SK-N-SH (cell line): ENCODE results near the gene KLHDC8A. TPM values are rescaled to one million over a fixed set of nuclear protein-coding genes. Genes with fewer than 3 reads are reported as not detected.
A peak's percentile ranks its signal among the peaks of the same experiment; 100 is the strongest.

ENCODE experiments used
- CTCF ChIA-PET: fragments of 300-600, 350-600 bp; formaldehyde crosslinking; extraction: SDS; loops from one replicate; lab custom pipeline; 2021; lab: Yijun Ruan, JAX
- POLR2A ChIA-PET: fragments of 350-600 bp; sonication (Branson Sonifier 250); formaldehyde crosslinking; extraction: SDS; loops from one replicate; lab custom pipeline; 2020; ENCODE audit warnings: antibody characterized with exemption, inconsistent platforms; lab: Yijun Ruan, JAX
- DNase-seq: peaks from one replicate; pipeline ENCODE4 v3.0.0; 2012
- H2AFZ ChIP-seq: fragments of 200-600 bp; sonication (generic); 2 replicates; pipeline ENCODE4 v1.8.1; 2016; ENCODE audit warnings: antibody characterized with exemption, mild to moderate bottlenecking, low read depth
- H3F3A ChIP-seq: fragments of 200-600 bp; sonication (generic); replicated peaks from 2 replicates; pipeline ENCODE3; 2016; ENCODE audit warnings: antibody characterized with exemption, mild to moderate bottlenecking; ENCODE audit not compliant: insufficient read depth
- H3K27ac ChIP-seq, 2 experiments: fragments of 200-500 bp in 1 of 2; fragments of 200-600 bp in 1 of 2; sonication (Bioruptor generic) in 1 of 2; sonication (generic), shearing (Covaris generic) in 1 of 2; 2 replicates each; pipeline versions ENCODE4 v1.5.1 to v1.6.1; 2014 to 2016; ENCODE audit warnings: low read depth in 2 of 2, inconsistent platforms in 1 of 2, low read length in 1 of 2, mild to moderate bottlenecking in 1 of 2, mixed read lengths in 1 of 2
- H3K27me3 ChIP-seq: fragments of 200-600 bp; sonication (generic), shearing (Covaris generic); 2 replicates; pipeline ENCODE4 v1.6.1; 2016; ENCODE audit warnings: mixed run types; ENCODE audit not compliant: insufficient read depth
- H3K36me3 ChIP-seq, 2 experiments: fragments of 200-500 bp in 1 of 2; fragments of 200-600 bp in 1 of 2; sonication (Bioruptor generic) in 1 of 2; sonication (generic) in 1 of 2; replicated peaks in 1 of 2; 2 replicates each; pipeline versions ENCODE3 to v1.5.1; 2014 to 2016; ENCODE audit warnings: low read length in 1 of 2, mild to moderate bottlenecking in 1 of 2; ENCODE audit not compliant: insufficient read depth in 2 of 2, control insufficient read depth in 1 of 2
- H3K4me1 ChIP-seq, 2 experiments: fragments of 200-500 bp in 1 of 2; fragments of 200-600 bp in 1 of 2; sonication (Bioruptor generic) in 1 of 2; sonication (generic), shearing (Covaris generic) in 1 of 2; 2 replicates each; pipeline versions ENCODE4 v1.5.1 to v1.6.1; 2014 to 2016; ENCODE audit warnings: low read depth in 1 of 2, low read length in 1 of 2, mixed run types in 1 of 2; ENCODE audit not compliant: insufficient read depth in 2 of 2, control insufficient read depth in 1 of 2
- H3K4me2 ChIP-seq: fragments of 200-600 bp; sonication (generic), shearing (Covaris generic); 2 replicates; pipeline ENCODE4 v1.6.1; 2017; ENCODE audit warnings: mixed run types
- H3K4me3 ChIP-seq, 2 experiments: fragments of 200-500 bp in 1 of 2; fragments of 200-600 bp in 1 of 2; sonication (Bioruptor generic) in 1 of 2; sonication (generic), shearing (Covaris generic) in 1 of 2; 2 replicates each; pipeline versions ENCODE4 v1.5.1 to v1.8.1; 2014 to 2016; ENCODE audit warnings: low read depth in 2 of 2, inconsistent platforms in 1 of 2, low read length in 1 of 2, mild to moderate bottlenecking in 1 of 2, mixed read lengths in 1 of 2, moderate library complexity in 1 of 2
- H3K79me2 ChIP-seq: fragments of 200-600 bp; sonication (generic); 2 replicates; pipeline ENCODE4 v1.8.1; 2017; ENCODE audit warnings: mild to moderate bottlenecking; ENCODE audit not compliant: insufficient read depth
- H3K9ac ChIP-seq: fragments of 200-600 bp; sonication (generic); 2 replicates; pipeline ENCODE4 v1.6.1; 2017; ENCODE audit warnings: mixed run types
- H3K9me2 ChIP-seq: fragments of 200-600 bp; sonication (generic); 2 replicates; pipeline ENCODE4 v1.6.1; 2017; ENCODE audit warnings: mixed run types
- H3K9me3 ChIP-seq: fragments of 200-600 bp; sonication (generic); 2 replicates; pipeline ENCODE4 v1.6.1; 2017; ENCODE audit warnings: mixed run types, mild to moderate bottlenecking, moderate library complexity
- H4K20me1 ChIP-seq: fragments of 200-600 bp; sonication (generic); 2 replicates; pipeline ENCODE4 v1.6.1; 2017; ENCODE audit warnings: mild to moderate bottlenecking, mixed run types; ENCODE audit not compliant: insufficient read depth
- CHD2 ChIP-seq: fragments of 150-350 bp; IDR thresholded peaks from 2 replicates; pipeline ENCODE4 v1.6.1; 2018; ENCODE audit warnings: low read length; ENCODE audit not compliant: partially characterized antibody
- CTCF ChIP-seq: fragments of 200-600 bp; sonication (generic); IDR thresholded peaks from 2 replicates; pipeline ENCODE4 v1.6.1; 2017; ENCODE audit warnings: antibody characterized with exemption, mild to moderate bottlenecking, moderate library complexity
- ELF1 ChIP-seq: IDR thresholded peaks from 2 replicates; pipeline ENCODE4 v1.4.0; 2012
- FOXM1 ChIP-seq: IDR thresholded peaks from 2 replicates; pipeline ENCODE4 v1.4.0; 2012; ENCODE audit warnings: low read depth, mild to moderate bottlenecking
- GABPA ChIP-seq: IDR thresholded peaks from 2 replicates; pipeline ENCODE4 v1.4.0; 2012; ENCODE audit warnings: low read depth, mild to moderate bottlenecking
- GATA2 ChIP-seq: sonication (generic); formaldehyde crosslinking; IDR thresholded peaks from 2 replicates; pipeline ENCODE4 v1.5.0; 2020; ENCODE audit warnings: mild to moderate bottlenecking, missing genetic modification reagents
- NRF1 ChIP-seq: IDR thresholded peaks from 2 replicates; pipeline ENCODE4 v1.6.1; 2012; ENCODE audit warnings: low read depth, mild to moderate bottlenecking, low read length
- PBX3 ChIP-seq: IDR thresholded peaks from 2 replicates; pipeline ENCODE4; 2012
- POLR2AphosphoS5 ChIP-seq: IDR thresholded peaks from 2 replicates; pipeline ENCODE4 v1.6.1; 2012; ENCODE audit warnings: low read depth, low read length
- RAD21 ChIP-seq: IDR thresholded peaks from 2 replicates; pipeline ENCODE4 v1.6.1; 2012; ENCODE audit warnings: mild to moderate bottlenecking, low read length
- RCOR1 ChIP-seq: fragments of 150-350 bp; IDR thresholded peaks from 2 replicates; pipeline ENCODE4 v1.6.1; 2017; ENCODE audit warnings: antibody characterized with exemption, low read length
- REST ChIP-seq: IDR thresholded peaks from 2 replicates; pipeline ENCODE4 v1.6.1; 2012; ENCODE audit warnings: mild to moderate bottlenecking, low read depth, low read length, moderate library complexity
- RXRA ChIP-seq: IDR thresholded peaks from 2 replicates; pipeline ENCODE4 v1.4.0; 2012; ENCODE audit warnings: low read depth, mild to moderate bottlenecking, borderline replicate concordance
- TCF12 ChIP-seq: IDR thresholded peaks from 2 replicates; pipeline ENCODE4 v1.4.0; 2012
- TEAD4 ChIP-seq: IDR thresholded peaks from 2 replicates; pipeline ENCODE4 v1.4.0; 2012; ENCODE audit warnings: mild to moderate bottlenecking, borderline replicate concordance; ENCODE audit not compliant: insufficient read depth
- ZBTB33 ChIP-seq: IDR thresholded peaks from 2 replicates; pipeline ENCODE4 v1.4.0; 2012; ENCODE audit warnings: low read depth, borderline replicate concordance
- WGBS: methylation state at CpG from one replicate; pipeline ENCODE4 v1.1.6; 2017; ENCODE audit warnings: low lambda C conversion rate; 5-methylcytosine and 5-hydroxymethylcytosine counted together
- polyA plus RNA-seq, 3 experiments: library from polyadenylated mRNA; depleted of rRNA; stranded (reverse); fragments of >200 nt; gene quantifications; 2 replicates each; pipeline ENCODE4 v1.2.3, GENCODE V29; 2012

Gene KLHDC8A
- polyA plus RNA-seq, 1 of the 3 experiments (the other 2 are of a cell fraction): 0.02 TPM

- H3K9ac ChIP-seq: peak overlapping the region; percentile 50
- H2AFZ ChIP-seq: no peak overlapping the region
- TF ChIP-seq PBX3: no peak
- TF ChIP-seq RAD21: no peak
- TF ChIP-seq GABPA: no peak
- TF ChIP-seq FOXM1: no peak
- TF ChIP-seq GATA2 (CRISPR knock-in tag): no peak
- TF ChIP-seq RCOR1: no peak
- no peaks in the 10 kb centered on the region for H3K79me2 ChIP-seq
- ChIA-PET CTCF (interaction anchor here (0.6 to 46.8 kb wide), 5 partner anchors 23 to 1541 kb away, joined by 3 to 1368 read pairs (median 3); no protein-coding TSS in a partner anchor), POLR2A (no interaction called here)
- H3F3A ChIP-seq: peaks cover 34% of the 10 kb centered on the region
- H3K9me3 ChIP-seq: no peaks in the 10 kb centered on the region
- H4K20me1 ChIP-seq: no peaks in the 10 kb centered on the region
- no peaks in the 10 kb centered on the region for H3K36me3 ChIP-seq
- H3K4me1 ChIP-seq: peaks cover 2 to 39% of the 10 kb centered on the region in 2 experiments; a peak in 3 of 4 replicates
- no peaks in the 10 kb centered on the region for H3K27me3 ChIP-seq
- no peak for DNase-seq
- peak overlapping the region; percentile 36 to 95; a peak in 3 of 4 replicates for H3K27ac ChIP-seq
- peak overlapping the region; percentile 50; the same call in 1 of the 2 replicates for H3K4me2 ChIP-seq
- no peak overlapping the region for H3K4me3 ChIP-seq
- no peaks in the 10 kb centered on the region for H3K9me2 ChIP-seq
- WGBS: 70% methylated on average over 5 of the region's 5 CpGs
Measured at GRCh38 chr1:205294934-205295333, 61.8 kb downstream of the KLHDC8A start.

- peaks cover 2 to 38% of the 10 kb centered on the region in 2 experiments; a peak in 3 of 4 replicates for H3K4me1 ChIP-seq
- no peaks in the 10 kb centered on the region for H3K9me3 ChIP-seq
- no peaks in the 10 kb centered on the region for H3K27me3 ChIP-seq
- WGBS: 23% methylated on average over 6 of the region's 6 CpGs
- H4K20me1 ChIP-seq: no peaks in the 10 kb centered on the region
- H3F3A ChIP-seq: peaks cover 30% of the 10 kb centered on the region
- H3K4me3 ChIP-seq: no peak overlapping the region
- H3K9me2 ChIP-seq: no peaks in the 10 kb centered on the region
- no peaks in the 10 kb centered on the region for H3K36me3 ChIP-seq
- H3K27ac ChIP-seq: peak overlapping the region; percentile 36 to 95; a peak in 3 of 4 replicates
- H2AFZ ChIP-seq: no peak overlapping the region
- H3K79me2 ChIP-seq: no peaks in the 10 kb centered on the region
- POLR2A ChIA-PET: no interaction called here
- CTCF ChIA-PET: interaction anchor here (0.6 to 46.8 kb wide), 8 partner anchors 22 to 1541 kb away, joined by 3 to 1368 read pairs (median 3); no protein-coding TSS in a partner anchor
- peak overlapping the region; percentile 64 for H3K4me2 ChIP-seq
- peak overlapping the region; percentile 50 for H3K9ac ChIP-seq
- DNase-seq: no peak
- peak; percentile 87 for TF ChIP-seq RXRA
- TF ChIP-seq CTCF: no peak
- peak; percentile 36; the same call in 1 of the 2 replicates for TF ChIP-seq POLR2AphosphoS5
- peak; percentile 59; the same call in 1 of the 2 replicates for TF ChIP-seq ZBTB33
- peak; percentile 14; the same call in 1 of the 2 replicates for TF ChIP-seq ELF1
- no peak for TF ChIP-seq RCOR1
- TF ChIP-seq PBX3: peak; percentile 42
- peak; percentile 80 for TF ChIP-seq TEAD4
- no peak for TF ChIP-seq NRF1
- TF ChIP-seq TCF12: peak; percentile 75
- peak; percentile 65; the same call in 1 of the 2 replicates for TF ChIP-seq REST
- TF ChIP-seq CHD2: no peak
Measured at GRCh38 chr1:205294175-205294917, 62.4 kb downstream of the KLHDC8A start.
